ENCODE results near the gene SEPTIN11.

DNA sequence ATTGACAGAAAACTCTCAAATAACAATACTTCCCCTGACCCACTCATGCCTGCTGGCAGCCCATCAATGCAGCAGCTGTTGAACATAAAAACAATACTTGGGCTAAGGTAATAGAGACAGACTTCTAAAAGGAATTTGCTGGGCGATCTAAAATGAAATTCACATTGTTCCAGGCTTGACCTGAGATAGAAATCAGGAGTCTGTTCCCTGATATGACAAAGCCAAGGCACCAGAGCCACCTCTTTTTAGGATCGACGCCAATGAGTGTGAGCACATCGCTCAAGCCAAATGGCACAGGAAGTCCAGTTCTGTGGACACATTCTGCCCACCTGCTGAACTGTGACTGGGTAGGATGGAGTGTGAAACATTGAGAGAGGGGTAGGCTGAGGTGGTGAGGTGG, 4.9 kb downstream of the SEPTIN11 start:
- TF ChIP-seq, protein P1, sequence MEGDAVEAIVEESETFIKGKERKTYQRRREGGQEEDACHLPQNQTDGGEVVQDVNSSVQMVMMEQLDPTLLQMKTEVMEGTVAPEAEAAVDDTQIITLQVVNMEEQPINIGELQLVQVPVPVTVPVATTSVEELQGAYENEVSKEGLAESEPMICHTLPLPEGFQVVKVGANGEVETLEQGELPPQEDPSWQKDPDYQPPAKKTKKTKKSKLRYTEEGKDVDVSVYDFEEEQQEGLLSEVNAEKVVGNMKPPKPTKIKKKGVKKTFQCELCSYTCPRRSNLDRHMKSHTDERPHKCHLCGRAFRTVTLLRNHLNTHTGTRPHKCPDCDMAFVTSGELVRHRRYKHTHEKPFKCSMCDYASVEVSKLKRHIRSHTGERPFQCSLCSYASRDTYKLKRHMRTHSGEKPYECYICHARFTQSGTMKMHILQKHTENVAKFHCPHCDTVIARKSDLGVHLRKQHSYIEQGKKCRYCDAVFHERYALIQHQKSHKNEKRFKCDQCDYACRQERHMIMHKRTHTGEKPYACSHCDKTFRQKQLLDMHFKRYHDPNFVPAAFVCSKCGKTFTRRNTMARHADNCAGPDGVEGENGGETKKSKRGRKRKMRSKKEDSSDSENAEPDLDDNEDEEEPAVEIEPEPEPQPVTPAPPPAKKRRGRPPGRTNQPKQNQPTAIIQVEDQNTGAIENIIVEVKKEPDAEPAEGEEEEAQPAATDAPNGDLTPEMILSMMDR (IDR thresholded peaks at IDR 0.05) = no peak
- no peak for TF ChIP-seq POLR2A (IDR thresholded peaks at IDR 0.05)

Data from testis (tissue), 2 donors.